ENCODE data around the gene ICOSLG. TPM values are rescaled to one million over a fixed set of nuclear protein-coding genes. Genes with fewer than 3 reads are reported as not detected.

The ICOSLG gene, protein sequence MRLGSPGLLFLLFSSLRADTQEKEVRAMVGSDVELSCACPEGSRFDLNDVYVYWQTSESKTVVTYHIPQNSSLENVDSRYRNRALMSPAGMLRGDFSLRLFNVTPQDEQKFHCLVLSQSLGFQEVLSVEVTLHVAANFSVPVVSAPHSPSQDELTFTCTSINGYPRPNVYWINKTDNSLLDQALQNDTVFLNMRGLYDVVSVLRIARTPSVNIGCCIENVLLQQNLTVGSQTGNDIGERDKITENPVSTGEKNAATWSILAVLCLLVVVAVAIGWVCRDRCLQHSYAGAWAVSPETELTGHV
- total RNA-seq: 4.5 TPM

DNA sequence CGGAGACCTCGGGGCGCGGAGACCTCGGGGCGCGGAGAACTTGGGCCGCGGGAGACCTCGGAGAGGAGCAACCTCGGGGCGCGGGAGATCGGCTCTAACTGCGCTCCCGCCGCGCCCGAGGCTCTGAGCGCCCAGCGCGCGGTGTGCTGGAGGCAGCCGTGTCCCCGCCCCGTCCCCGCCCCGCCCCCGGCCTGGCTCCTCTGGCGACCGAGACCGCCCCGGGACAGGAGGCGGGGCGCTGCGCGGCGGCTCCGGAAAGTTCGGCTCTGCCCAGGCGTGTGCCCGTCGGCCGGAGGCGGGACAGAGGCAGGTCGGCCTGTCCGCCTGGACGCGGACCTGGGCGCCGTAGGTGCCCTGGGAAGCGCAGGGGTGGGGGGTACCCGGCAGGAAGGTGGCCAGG is at the start of gene ICOSLG:
Gene ICOSLG, minus strand, starts transcription at position 102 of the 400 bp plus-strand sequence. CDS start 126 bp downstream, outside the sequence.

DNA sequence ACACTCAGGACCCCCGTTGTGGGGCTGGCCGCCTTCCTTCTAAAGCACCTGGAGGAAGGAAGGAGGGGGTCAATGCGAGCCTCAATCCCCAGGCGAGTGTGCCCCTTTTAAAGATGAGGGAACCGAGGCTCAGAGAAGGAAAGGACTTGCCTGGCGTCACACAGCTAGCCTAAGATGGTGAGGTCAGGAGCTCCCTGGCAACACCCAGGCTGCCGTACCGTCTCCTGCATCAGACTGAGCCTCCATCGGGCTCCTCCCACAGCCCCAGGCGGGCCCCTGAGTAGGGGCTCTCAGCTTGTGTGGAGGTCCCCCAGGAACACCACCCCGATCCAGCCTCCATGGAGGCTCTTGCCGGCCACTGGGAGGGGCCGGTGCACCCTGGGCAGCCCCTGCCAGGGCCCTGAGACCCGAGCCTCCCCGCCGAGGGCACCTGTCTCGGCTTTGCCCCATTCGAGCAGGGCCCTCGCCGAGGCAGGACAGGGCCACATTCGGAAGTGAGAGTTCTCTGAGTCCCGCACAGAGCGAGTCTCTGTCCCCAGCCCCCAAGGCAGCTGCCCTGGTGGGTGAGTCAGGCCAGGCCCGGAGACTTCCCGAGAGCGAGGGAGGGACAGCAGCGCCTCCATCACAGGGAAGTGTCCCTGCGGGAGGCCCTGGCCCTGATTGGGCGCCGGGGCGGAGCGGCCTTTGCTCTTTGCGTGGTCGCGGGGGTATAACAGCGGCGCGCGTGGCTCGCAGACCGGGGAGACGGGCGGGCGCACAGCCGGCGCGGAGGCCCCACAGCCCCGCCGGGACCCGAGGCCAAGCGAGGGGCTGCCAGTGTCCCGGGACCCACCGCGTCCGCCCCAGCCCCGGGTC is 44.6 kb upstream of the ICOSLG start, which contains the start of gene AIRE:
Gene AIRE, plus strand, starts transcription at position 739 of the 855 bp plus-strand sequence. CDS start 131 bp downstream, outside the sequence.

DNA sequence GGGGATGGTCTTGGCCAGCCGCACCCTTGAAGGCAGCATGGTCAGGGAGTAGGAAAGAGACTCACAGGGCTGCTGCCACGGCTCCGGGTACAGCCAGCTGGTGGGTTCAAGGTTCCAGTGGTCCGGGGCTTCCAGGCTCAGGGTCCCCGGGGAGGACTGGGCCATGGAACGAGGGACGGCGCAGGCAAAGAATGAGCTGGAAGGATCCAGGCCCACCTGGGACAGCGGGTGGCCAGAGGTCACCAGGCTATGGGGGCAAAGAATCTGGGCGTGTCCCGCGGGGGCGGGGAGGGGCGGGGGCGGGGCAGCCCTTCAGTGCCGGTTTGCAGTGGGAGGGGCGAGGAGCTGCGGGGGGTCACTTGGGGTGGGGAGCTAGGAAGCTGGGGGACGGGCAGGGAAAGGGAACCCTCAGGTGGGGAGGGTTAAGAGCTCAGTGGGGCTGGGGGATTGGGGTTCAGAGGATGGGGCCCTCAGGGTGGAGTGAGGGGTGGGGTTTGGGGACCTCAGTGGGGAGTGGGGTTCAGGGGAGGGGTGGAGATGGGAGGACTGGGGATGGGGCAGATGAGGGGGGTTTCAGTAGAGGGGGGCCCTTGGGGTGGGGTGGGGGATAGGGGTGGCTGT is 21.0 kb upstream of the ICOSLG start, which contains the start of gene DNMT3L:
Gene DNMT3L, minus strand, starts transcription at position 223 of the 621 bp plus-strand sequence. CDS start 638 bp downstream, outside the sequence.

Small RNA genes within 50 kb of the gene (small RNA-seq; reads per million reads assigned to genes)
- gene AP001059.3 (ENCODE audit: low replicate concordance): not detected

Other genes starting within 250 kb of the ICOSLG start
- gene TRAPPC10, start 228.6 kb downstream of the ICOSLG start, total RNA-seq: 44.8 TPM
- gene PWP2, start 133.5 kb downstream of the ICOSLG start, total RNA-seq: 16.1 TPM
- gene GATD3, start 107.3 kb downstream of the ICOSLG start, total RNA-seq: 52.8 TPM
- not detected for gene DNMT3L, start 21.0 kb upstream of the ICOSLG start, total RNA-seq
- gene AIRE, start 44.9 kb upstream of the ICOSLG start, total RNA-seq: 0.70 TPM
- gene PFKL, start 59.1 kb upstream of the ICOSLG start, total RNA-seq: 203 TPM
- gene CFAP410, start 98.4 kb upstream of the ICOSLG start, total RNA-seq: 25.2 TPM
- 3.2 TPM for gene TRPM2, start 112.7 kb upstream of the ICOSLG start, total RNA-seq
- 4.0 TPM for gene LRRC3, start 214.6 kb upstream of the ICOSLG start, total RNA-seq